Lung (tissue), 12 donors: ENCODE data around the gene SLC29A2. TPM values are rescaled to one million over a fixed set of nuclear protein-coding genes. Genes with fewer than 3 reads are reported as not detected.
"Not testable (repeated sequence)": the region's sequence is repeated elsewhere in the genome, so short reads cannot be mapped to it uniquely, and the experiment has no call there.

Experiments used
- ATAC-seq: fragments of 200-7000 bp; cut with Tn5 transposase; one replicate; pipeline ENCODE4 v1.9.1; 2020; ENCODE audit warnings: moderate number of reproducible peaks; ENCODE audit not compliant: insufficient read depth, low FRiP score
- DNase-seq, 3 donors: peaks; one replicate each; pipeline ENCODE4 v3.0.0-alpha.2; 2013 to 2017
- H3K27ac ChIP-seq, 2 donors: one replicate each; pipeline ENCODE4 v1.5.1; 2013; ENCODE audit warnings: mild to moderate bottlenecking in 2 of 2, moderate library complexity in 2 of 2, control low read depth in 1 of 2, inconsistent platforms in 1 of 2, low read depth in 1 of 2, low read length in 1 of 2
- H3K27me3 ChIP-seq, 3 donors: one replicate each; pipeline ENCODE4 v1.5.1; 2013; ENCODE audit warnings: low read length in 2 of 3; ENCODE audit not compliant: control insufficient read depth in 3 of 3, insufficient read depth in 3 of 3
- H3K36me3 ChIP-seq, 4 donors: one replicate each; pipeline ENCODE4 v1.5.1; 2013; ENCODE audit warnings: low read length in 4 of 4, mild to moderate bottlenecking in 1 of 4, moderate library complexity in 1 of 4; ENCODE audit not compliant: control insufficient read depth in 4 of 4, insufficient read depth in 4 of 4
- H3K4me1 ChIP-seq, 5 donors: one replicate each; pipeline ENCODE4 v1.5.1; 2013; ENCODE audit warnings: low read length in 5 of 5, mild to moderate bottlenecking in 2 of 5, moderate library complexity in 1 of 5; ENCODE audit not compliant: control insufficient read depth in 5 of 5, insufficient read depth in 5 of 5
- H3K4me3 ChIP-seq: one replicate; pipeline ENCODE4 v1.5.1; 2013; ENCODE audit warnings: mild to moderate bottlenecking, control low read depth, moderate library complexity
- H3K9ac ChIP-seq, 2 donors: one replicate each; pipeline ENCODE4 v1.5.1; 2013; ENCODE audit warnings: low read length in 2 of 2, control low read depth in 1 of 2; ENCODE audit not compliant: insufficient read depth in 1 of 2
- H3K9me3 ChIP-seq, 4 donors: one replicate each; pipeline ENCODE4 v1.5.1; 2013; ENCODE audit warnings: low read length in 3 of 4, mild to moderate bottlenecking in 1 of 4, moderate library complexity in 1 of 4; ENCODE audit not compliant: control insufficient read depth in 4 of 4, insufficient read depth in 3 of 4
- CTCF ChIP-seq: IDR thresholded peaks from 2 replicates; pipeline ENCODE4 v1.5.1; 2012; ENCODE audit warnings: mild to moderate bottlenecking; ENCODE audit errors: control extremely low read depth, extremely low read depth
- WGBS, 2 donors: extraction: QIAGEN DNeasy Blood & Tissue Kit; methylation state at CpG; one replicate each; pipeline ENCODE4 v1.1.7; 2013; 5-methylcytosine and 5-hydroxymethylcytosine counted together
- polyA plus RNA-seq, 2 donors: library from polyadenylated mRNA; stranded (reverse); fragments of 200-250 nt; gene quantifications; one replicate each; pipeline ENCODE4 v1.2.1, GENCODE V29; 2013
- total RNA-seq, 2 donors: library from RNA; depleted of rRNA in 1 of 2; stranded (reverse); fragments of >200 nt in 1 of 2; gene quantifications; one replicate each; pipeline ENCODE4 v1.2.1, GENCODE V29; 2014 to 2021
- donor health status: control.
- donor health status: control.
- donor health status: Bipolar disorder and iron deficiency.
- donor health status: healthy.
- donor health status: DM: yes; HTN: yes; CAD: no.

Gene SLC29A2
- total and polyA plus RNA-seq, 4 donors = 6.5 to 19.4 (median 13.7) TPM

GRCh38 chr11:66320289-66320688, 51.3 kb downstream of the SLC29A2 start:
- not testable (repeated sequence) for H3K9ac ChIP-seq, ATAC-seq, H3K9me3 ChIP-seq, H3K27me3 ChIP-seq, H3K27ac ChIP-seq, H3K4me3 ChIP-seq, H3K36me3 ChIP-seq, DNase-seq
- 95 to 97% methylated on average over 1 to 2 of the region's 2 CpGs for WGBS, 2 donors
- H3K4me1 ChIP-seq = peaks cover 0 to 36% (median 26%) of the 10 kb centered on the region in 5 donors

- peak overlapping the region in 1 of 2 donors; percentile 79 for H3K9ac ChIP-seq
- H3K27me3 ChIP-seq = no peaks in the 10 kb centered on the region
- H3K4me3 ChIP-seq = no peak overlapping the region
- 71 to 74% methylated on average over 3 of the region's 3 CpGs for WGBS, 2 donors
- H3K27ac ChIP-seq = peak overlapping the region in 1 of 2 donors; percentile 88
- peaks cover 0 to 3% (median 0%) of the 10 kb centered on the region in 4 donors for H3K36me3 ChIP-seq
- ATAC-seq = no peak
- peaks cover 0 to 39% (median 18%) of the 10 kb centered on the region in 5 donors for H3K4me1 ChIP-seq
- no peak for TF ChIP-seq CTCF
- DNase-seq = no peak
- no peaks in the 10 kb centered on the region for H3K9me3 ChIP-seq
Observed at GRCh38 chr11:66318600-66318970, 53.0 kb downstream of the SLC29A2 start.

- Histone ChIP-seq H3K9ac (peak overlapping the region in 1 of 2 donors; percentile 79), H3K27ac (peak overlapping the region; percentile 63 to 88), H3K27me3 (no peaks in the 10 kb centered on the region), H3K4me3 (no peak overlapping the region), H3K36me3 (peaks cover 0 to 3% (median 0%) of the 10 kb centered on the region in 4 donors), H3K4me1 (peaks cover 0 to 39% (median 18%) of the 10 kb centered on the region in 5 donors), H3K9me3 (no peaks in the 10 kb centered on the region)
- WGBS, 2 donors = 11 to 24% methylated on average over 16 of the region's 16 CpGs
- ATAC-seq (peak; percentile 15), DNase-seq (peak; percentile 83 to 95 (median 90))
- no peak for TF ChIP-seq CTCF
Observed at GRCh38 chr11:66317723-66318599, 53.6 kb downstream of the SLC29A2 start.

GRCh38 chr11:66317322-66317722, 54.2 kb downstream of the SLC29A2 start:
- peak; percentile 87 to 88 (median 87) for DNase-seq
- H3K9me3 ChIP-seq = no peaks in the 10 kb centered on the region
- peak overlapping the region; percentile 63 to 88 for H3K27ac ChIP-seq
- no peak for TF ChIP-seq CTCF
- 3 to 10% methylated on average over 14 of the region's 14 CpGs for WGBS, 2 donors
- H3K4me3 ChIP-seq = no peak overlapping the region
- H3K27me3 ChIP-seq = no peaks in the 10 kb centered on the region
- peaks cover 0 to 41% (median 18%) of the 10 kb centered on the region in 5 donors for H3K4me1 ChIP-seq
- peaks cover 0 to 3% (median 0%) of the 10 kb centered on the region in 4 donors for H3K36me3 ChIP-seq
- peak overlapping the region in 1 of 2 donors; percentile 40 for H3K9ac ChIP-seq
- no peak for ATAC-seq
